ENCODE measurements around the gene ZBTB7C.

ZBTB7C gene

GRCh38 chr18:48007955-48008701 lies 401.1 kb downstream of the ZBTB7C start:
- no peak for DNase-seq

DNA sequence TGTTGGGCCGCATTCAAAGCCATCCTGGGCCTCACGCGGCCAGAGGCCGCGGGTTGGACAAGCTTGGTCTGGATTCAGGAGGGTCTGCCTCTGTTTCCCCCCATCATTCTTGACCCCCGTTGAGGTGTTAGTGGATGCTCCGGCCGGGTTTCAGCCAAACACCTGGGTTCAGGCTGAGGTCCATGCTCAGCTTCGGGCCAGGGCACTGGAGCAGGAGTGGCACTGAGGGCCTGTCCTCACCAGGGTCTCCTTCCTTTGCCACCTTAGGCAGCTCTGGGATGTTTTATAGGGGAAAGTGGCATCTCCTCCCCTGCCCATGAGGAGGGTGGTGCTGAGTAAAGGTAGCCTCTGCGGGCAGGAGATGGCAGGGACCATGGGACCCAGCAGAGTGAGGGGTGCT lies 401.8 kb downstream of the ZBTB7C start:
- DNase-seq = no peak

- DNase-seq = no peak
These were observed 402.6 kb downstream of the ZBTB7C start for GRCh38 chr18:48006415-48007175.

DNA sequence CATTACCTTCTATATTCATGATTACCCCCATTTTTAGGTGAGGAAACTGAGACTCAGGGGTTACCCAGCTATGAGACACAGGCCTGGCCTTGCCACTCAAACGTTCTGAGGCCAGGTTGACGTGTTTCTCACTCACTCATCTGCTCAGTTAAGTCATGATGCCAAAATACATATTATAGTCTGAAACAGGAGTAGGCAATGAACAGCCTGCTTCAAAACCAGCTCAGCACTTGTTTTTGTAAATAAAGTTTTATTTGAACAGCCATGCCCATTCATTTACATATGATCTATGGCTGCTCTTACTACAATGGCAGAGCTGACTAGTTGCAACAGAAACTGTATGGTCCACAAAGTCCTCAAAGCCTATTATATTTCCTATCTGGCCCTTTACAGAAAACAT lies 404.6 kb downstream of the ZBTB7C start:
- DNase-seq = no peak

DNA sequence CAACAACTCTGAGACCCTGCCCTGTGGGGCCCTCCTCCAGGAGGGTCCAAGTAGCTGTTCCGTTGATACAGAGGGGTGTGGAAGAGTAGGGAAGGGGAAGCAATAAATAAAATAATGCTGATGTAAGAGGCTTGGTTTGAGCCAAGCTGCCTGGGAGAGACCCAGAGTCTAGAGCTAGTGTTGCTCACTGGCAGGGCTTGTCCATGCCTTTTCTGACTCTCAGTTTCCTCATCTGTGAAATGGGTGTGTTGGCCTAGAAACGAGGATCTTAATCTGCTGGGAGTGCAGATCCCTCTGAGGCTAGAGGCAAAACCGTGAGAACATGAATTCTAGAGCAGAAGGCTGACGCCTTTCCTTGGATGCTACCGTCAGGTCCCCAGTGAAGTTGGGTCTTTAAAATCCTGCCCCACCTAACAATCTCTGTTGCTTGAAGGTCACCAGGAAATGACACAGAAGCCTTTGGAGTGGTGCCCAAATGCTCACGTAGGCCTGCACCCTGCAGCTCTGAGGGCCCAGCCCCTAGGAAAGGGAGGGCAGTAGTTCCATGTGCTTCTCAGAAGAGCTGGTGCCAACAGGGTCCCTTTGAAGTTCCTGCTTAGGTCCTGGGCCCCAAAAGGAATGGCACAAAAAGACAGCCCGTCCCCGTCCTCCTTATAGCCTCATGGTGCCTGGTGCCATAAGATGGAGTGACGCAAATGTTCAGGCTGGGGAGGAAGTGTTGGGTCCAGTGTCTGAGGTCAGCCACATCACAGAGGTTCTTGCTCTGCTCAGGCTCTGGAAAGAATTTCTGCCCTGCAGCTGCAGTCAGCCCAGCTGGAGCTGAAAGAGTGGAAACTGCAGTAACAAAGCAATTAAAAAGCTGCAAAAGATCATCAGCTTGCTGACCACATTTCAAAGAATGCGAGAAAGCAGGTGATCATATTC lies 405.5 kb downstream of the ZBTB7C start:
- no peak for DNase-seq

DNA sequence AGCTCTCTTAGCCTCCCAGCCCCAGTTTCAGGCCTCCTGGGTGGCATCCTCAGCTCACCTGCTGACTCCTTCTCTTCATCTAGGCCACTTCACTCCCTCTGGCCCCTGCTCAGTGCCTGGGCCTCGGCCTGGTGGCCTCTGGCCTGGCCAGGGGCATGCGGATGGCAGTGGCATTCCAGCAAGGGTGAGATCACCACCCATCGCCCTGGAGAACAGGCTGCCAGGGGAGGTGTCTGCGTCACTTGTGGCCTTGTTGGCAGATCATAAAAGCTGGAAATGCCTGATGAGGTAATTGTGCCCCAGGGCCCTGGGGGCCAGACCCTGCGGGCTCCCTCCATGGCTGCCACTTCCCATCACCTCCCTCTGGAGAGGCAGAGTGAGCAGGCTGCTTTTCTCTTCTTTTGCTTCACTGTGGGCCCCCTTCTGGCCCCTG lies 406.2 kb downstream of the ZBTB7C start:
- DNase-seq = no peak

GRCh38 chr18:48000701-48001100 lies 408.5 kb downstream of the ZBTB7C start:
- no peak for DNase-seq

DNA sequence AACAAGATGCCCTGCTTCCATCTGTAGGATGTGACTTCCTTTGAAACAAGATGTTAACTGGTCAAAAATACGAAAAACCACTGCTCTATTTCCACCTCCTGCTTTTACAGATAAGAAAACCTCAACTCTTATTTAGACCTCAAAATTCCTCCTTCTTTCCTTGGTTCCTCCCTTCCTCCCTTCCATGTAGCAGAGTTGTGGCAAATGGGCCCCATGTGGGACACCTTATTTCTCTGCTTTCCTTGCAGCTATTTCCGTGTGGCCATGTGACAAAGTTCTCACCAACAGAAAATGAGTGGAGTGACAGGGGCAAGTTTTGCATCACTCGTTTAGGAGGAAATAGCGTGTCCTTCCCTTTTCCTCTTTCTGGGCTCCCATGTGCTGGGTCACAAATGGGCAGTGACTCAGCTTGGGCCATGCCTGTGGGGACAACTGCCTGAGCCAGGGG lies 409.4 kb downstream of the ZBTB7C start:
- DNase-seq = no peak

GRCh38 chr18:47997338-47997780 lies 411.8 kb downstream of the ZBTB7C start:
- DNase-seq = no peak

DNA sequence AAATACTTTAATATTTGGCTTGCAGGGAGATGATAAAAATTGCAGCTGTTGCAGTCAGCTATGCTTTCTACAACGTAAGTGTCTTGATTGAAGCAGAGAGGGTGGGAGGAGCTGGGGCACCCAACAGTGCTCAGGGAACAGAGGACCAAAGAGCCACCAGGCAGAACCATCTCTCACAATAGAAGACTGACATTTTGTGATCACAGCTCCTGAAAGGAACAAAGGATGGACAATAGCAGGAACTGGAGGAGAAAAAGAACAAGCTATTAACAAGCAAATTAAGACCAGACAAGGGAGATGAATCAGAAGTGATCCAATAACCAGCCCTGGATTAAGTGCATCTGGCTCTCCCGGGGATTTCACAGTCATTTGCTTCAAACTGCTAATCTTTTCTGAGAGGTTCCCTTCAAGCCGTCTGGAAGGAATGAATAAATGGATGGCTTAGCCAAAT lies 413.1 kb downstream of the ZBTB7C start:
- no peak for DNase-seq

DNA sequence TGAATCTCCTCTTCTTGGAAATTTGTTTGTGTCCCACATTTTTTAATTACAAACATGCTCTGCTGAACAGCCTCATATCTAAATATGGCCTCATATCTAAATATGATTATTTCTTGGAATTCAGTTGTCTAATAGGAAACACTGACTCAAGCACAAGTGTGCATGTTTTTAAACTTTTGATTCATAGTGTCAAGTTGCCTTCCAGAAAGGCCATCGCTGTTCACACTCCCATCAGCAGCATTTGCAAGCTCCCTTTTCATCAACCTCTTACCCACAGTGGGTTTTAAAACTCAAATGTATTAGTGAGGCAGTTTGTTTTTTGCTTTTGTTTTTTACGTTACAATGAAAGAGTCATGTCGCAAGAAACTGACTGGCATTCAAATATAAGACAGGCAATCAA lies 413.5 kb downstream of the ZBTB7C start:
- no peak for DNase-seq

DNA sequence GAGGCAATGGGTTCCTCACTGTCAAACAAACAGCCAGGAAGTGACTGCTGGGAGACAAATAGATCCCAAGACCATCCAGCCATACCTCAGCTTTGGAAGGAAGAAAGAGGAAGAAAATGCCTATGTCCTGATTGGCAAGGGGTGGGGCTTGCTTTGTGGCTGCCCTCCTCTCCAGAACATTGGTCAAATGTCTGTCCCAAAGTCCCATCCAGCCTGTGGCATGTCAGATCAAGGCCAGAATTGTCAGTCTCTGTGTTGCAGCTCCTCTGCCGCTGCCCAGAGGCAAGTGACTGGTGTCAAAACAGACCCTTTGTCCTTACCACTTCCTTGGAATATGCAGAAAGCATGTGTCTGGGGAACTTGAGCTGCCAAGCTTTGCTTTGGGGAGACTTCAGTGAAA lies 415.8 kb downstream of the ZBTB7C start:
- no peak for DNase-seq

DNA sequence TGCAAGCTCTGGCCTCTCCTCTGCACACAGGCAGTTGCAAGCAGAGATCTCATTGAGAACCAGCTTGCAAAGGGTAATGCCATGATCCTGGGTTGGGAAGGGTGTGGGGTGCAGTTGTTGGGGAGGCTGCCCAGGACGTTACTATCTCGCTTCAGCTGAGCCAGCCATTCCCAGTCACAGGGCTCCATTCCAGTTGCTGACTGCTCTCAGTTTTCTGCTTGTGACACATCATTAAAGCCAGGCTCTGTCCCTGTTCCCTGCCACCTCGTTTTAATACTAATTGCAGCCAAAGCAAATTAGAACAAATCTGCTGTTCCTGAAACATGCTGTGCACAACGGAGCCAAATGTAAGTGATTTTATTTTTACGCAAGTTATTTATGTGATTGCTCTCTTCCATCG lies 416.2 kb downstream of the ZBTB7C start:
- no peak for DNase-seq

DNA sequence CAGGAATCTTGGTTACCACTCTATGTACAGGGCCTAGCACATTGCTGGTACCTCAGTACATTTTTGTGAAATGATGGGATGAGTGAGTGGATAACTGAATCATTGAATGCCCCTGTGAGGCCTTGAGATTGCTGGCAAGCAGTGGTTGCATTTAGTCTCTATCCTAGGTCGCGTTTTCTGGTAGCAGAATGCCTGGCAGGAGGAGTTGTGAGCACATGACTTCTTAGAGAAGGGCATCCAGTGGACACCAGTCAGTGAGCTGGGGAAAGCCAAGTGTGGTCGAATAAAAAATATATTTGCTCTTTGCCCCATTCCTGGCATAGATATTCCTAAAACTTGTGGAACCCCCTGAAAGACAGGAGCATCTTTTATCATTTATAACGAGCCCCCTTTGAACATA lies 416.9 kb downstream of the ZBTB7C start:
- no peak for DNase-seq

DNA sequence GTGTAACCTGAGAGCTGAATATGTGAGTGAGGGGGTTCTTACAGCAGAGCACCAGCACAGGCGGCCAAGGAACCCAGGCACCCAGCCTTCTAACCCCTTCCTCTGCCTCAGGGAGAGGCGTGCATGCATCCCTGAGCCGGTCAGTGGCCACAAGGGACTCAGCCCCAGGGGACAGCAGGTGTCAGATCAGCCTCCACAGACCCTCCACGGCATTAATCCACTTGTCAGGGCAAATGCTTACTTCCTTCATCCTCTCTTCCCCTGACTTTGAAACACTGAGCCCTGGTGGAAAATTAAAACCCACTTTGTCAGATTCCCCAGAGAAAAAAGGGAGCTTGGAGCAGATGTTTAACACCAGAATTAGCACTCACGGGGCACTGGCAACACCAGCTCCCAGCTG lies 418.2 kb downstream of the ZBTB7C start:
- DNase-seq = no peak

- DNase-seq = no peak
These were observed 421.8 kb downstream of the ZBTB7C start for GRCh38 chr18:47987388-47987699.

- DNase-seq = no peak
These were observed 422.4 kb downstream of the ZBTB7C start for GRCh38 chr18:47986620-47987387.

DNA sequence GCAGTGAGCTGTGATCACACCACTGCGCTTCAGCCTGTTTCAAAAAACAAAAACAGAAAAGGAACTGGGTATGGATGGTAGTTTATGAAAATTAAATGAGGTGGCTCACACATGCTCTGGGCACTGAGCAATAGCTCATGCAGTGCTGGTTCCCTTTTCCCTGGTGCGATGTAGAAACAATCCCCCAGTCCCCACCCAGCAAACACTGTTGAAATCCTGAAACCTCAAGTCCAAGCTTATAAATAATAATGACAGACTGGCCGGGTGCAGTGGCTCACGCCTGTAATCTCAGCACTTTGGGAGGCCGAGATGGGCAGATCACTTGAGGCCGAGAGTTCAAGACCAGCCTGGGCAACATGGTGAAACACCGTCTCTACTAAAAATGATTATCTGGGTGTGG lies 423.3 kb downstream of the ZBTB7C start:
- no peak for DNase-seq

DNA sequence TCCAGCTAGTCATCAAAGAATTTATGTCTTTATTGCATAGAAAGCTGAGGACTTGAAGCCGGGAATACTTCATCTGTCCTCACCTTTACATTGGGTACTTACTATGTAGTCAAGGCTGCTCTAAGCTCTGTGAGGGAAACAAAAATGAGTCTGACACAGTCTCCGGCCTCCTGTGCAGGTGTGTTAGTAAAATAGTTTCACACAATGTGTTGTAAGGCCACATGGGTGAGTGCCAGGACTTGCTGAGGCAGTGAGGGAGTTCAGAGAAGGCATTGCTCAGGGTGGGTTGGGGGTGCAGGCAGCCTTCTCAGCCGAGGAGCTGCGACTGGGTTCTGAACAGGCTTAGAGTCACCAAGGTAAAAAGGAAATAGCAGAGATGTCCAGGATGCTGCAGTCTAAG lies 424.2 kb downstream of the ZBTB7C start:
- DNase-seq = no peak

- peak in 1 of 2 experiments; percentile 54 for DNase-seq
These were observed 425.2 kb downstream of the ZBTB7C start for GRCh38 chr18:47983946-47984345.

- no peak for DNase-seq
These were observed 426.1 kb downstream of the ZBTB7C start for GRCh38 chr18:47983055-47983454.

- DNase-seq = no peak
These were observed 427.4 kb downstream of the ZBTB7C start for GRCh38 chr18:47981830-47982229.
